Right cardiac atrium (tissue), 5 donors: Measurements from ENCODE around the gene ALK. TPM values are rescaled to one million over a fixed set of nuclear protein-coding genes. Genes with fewer than 3 reads are reported as not detected.

Source experiments
- ATAC-seq, 2 donors: fragments of 200-7000 bp; cut with Tn5 transposase; one replicate each; pipeline versions ENCODE4 v1.8.0 to v1.9.1; 2020; ENCODE audit warnings: moderate library complexity in 2 of 2, mild to moderate bottlenecking in 1 of 2
- DNase-seq, 3 donors: peaks; one replicate each; pipeline ENCODE4 v3.0.0-alpha.2; 2020
- H3K27ac ChIP-seq: one replicate; pipeline ENCODE4 v1.5.1; 2013; ENCODE audit warnings: mild to moderate bottlenecking, low read length, control low read depth, moderate library complexity
- H3K27me3 ChIP-seq: one replicate; pipeline ENCODE4 v1.6.1; 2013; ENCODE audit not compliant: control insufficient read depth, insufficient read depth
- H3K4me1 ChIP-seq: one replicate; pipeline ENCODE4 v1.6.1; 2013; ENCODE audit warnings: low read length; ENCODE audit not compliant: control insufficient read depth, insufficient read depth
- H3K4me3 ChIP-seq: one replicate; pipeline ENCODE4 v1.5.1; 2013; ENCODE audit warnings: low read length, control low read depth
- H3K9me3 ChIP-seq: one replicate; pipeline ENCODE4 v1.6.1; 2013; ENCODE audit warnings: low read length; ENCODE audit not compliant: control insufficient read depth
- WGBS: extraction: QIAGEN DNeasy Blood & Tissue Kit; methylation state at CpG from one replicate; pipeline ENCODE4 v1.1.7; 2013; 5-methylcytosine and 5-hydroxymethylcytosine counted together
- intact Hi-C, 4 donors: fragments of 100-400 bp; cut with DNase I; formaldehyde crosslinking; loops; one replicate each; pipeline versions ENCODE4 v1.11.0 to v1.14.0; 2022 to 2023
- polyA plus RNA-seq: library from polyadenylated mRNA; stranded (reverse); fragments of 200-250 nt; gene quantifications from one replicate; pipeline ENCODE4 v1.2.3, GENCODE V29; 2013
- total RNA-seq, 4 donors: library from RNA; stranded (reverse); fragmentation: NEBNext Ultra II Directional; extraction: Animal tissue kit (Norgen Biotek cat#: 25700); gene quantifications; one replicate each; pipeline ENCODE4 v1.2.1, GENCODE V29; 2021
- donor health status: healthy with polysubstance abuse.
- donor health status: DM: no; HTN: yes; CAD: no.
- donor health status: DM: no; HTN: no; CAD: no.
- donor health status: DM: no; HTN: yes; CAD: no; lungs with severe emphysema.
- donor health status: DM: yes; HTN: yes; CAD: no.

Gene ALK
- total and polyA plus RNA-seq, 5 donors: 0.05 to 0.17 (median 0.10) TPM; not detected in 1

GRCh38 chr2:29426354-29426753 is 495.0 kb downstream of the ALK start:
- intact Hi-C loops: no loop called here
- Histone ChIP-seq H3K9me3 (no peaks in the 10 kb centered on the region), H3K4me3 (no peak overlapping the region), H3K27ac (no peak overlapping the region), H3K4me1 (no peaks in the 10 kb centered on the region), H3K27me3 (peaks cover 2% of the 10 kb centered on the region)
- ATAC-seq (no peak), DNase-seq (no peak)

- ATAC-seq: no peak
- no peaks in the 10 kb centered on the region for H3K4me1 ChIP-seq
- no peak overlapping the region for H3K4me3 ChIP-seq
- no peak overlapping the region for H3K27ac ChIP-seq
- peaks cover 2% of the 10 kb centered on the region for H3K27me3 ChIP-seq
- WGBS: 95% methylated on average over 1 of the region's 1 CpG
- no peak for DNase-seq
- intact Hi-C loops: no loop called here
- no peaks in the 10 kb centered on the region for H3K9me3 ChIP-seq
These were observed 495.5 kb downstream of the ALK start for GRCh38 chr2:29425866-29426265.

- no peak overlapping the region for H3K27ac ChIP-seq
- WGBS: 68% methylated on average over 6 of the region's 6 CpGs
- peaks cover 2% of the 10 kb centered on the region for H3K27me3 ChIP-seq
- intact Hi-C loops: no loop called here
- no peaks in the 10 kb centered on the region for H3K9me3 ChIP-seq
- ATAC-seq (no peak), DNase-seq (no peak)
- H3K4me3 ChIP-seq: no peak overlapping the region
- H3K4me1 ChIP-seq: no peaks in the 10 kb centered on the region
These were observed 498.2 kb downstream of the ALK start for GRCh38 chr2:29423061-29423666.

- Histone ChIP-seq H3K9me3 (no peaks in the 10 kb centered on the region), H3K4me1 (no peaks in the 10 kb centered on the region), H3K4me3 (no peak overlapping the region), H3K27me3 (peaks cover 2% of the 10 kb centered on the region), H3K27ac (no peak overlapping the region)
- intact Hi-C loops: no loop called here
- WGBS: 49% methylated on average over 12 of the region's 12 CpGs
- ATAC-seq (peak; percentile 43 to 67), DNase-seq (no peak)
These were observed 500.2 kb downstream of the ALK start for GRCh38 chr2:29420999-29421782.

- Histone ChIP-seq H3K4me1 (no peaks in the 10 kb centered on the region), H3K27me3 (no peaks in the 10 kb centered on the region), H3K4me3 (no peak overlapping the region), H3K9me3 (no peaks in the 10 kb centered on the region), H3K27ac (no peak overlapping the region)
- WGBS: 62% methylated on average over 10 of the region's 10 CpGs
- intact Hi-C loops: no loop called here
- DNase-seq (no peak), ATAC-seq (no peak)
These were observed 500.9 kb downstream of the ALK start for GRCh38 chr2:29420464-29420863.

GRCh38 chr2:29417630-29418029 is 503.8 kb downstream of the ALK start:
- H3K27me3 ChIP-seq: no peaks in the 10 kb centered on the region
- no peaks in the 10 kb centered on the region for H3K4me1 ChIP-seq
- intact Hi-C loops: no loop called here
- DNase-seq: no peak
- H3K27ac ChIP-seq: no peak overlapping the region
- no peak for ATAC-seq
- H3K4me3 ChIP-seq: no peak overlapping the region
- no peaks in the 10 kb centered on the region for H3K9me3 ChIP-seq
- WGBS: 65% methylated on average over 6 of the region's 6 CpGs

- ATAC-seq: no peak
- WGBS: 88% methylated on average over 1 of the region's 1 CpG
- Histone ChIP-seq H3K27me3 (no peaks in the 10 kb centered on the region), H3K9me3 (no peaks in the 10 kb centered on the region), H3K4me3 (no peak overlapping the region), H3K27ac (no peak overlapping the region), H3K4me1 (no peaks in the 10 kb centered on the region)
- intact Hi-C loops: no loop called here
- no peak for DNase-seq
These were observed 509.0 kb downstream of the ALK start for GRCh38 chr2:29412197-29412925.

- Histone ChIP-seq H3K27me3 (no peaks in the 10 kb centered on the region), H3K4me3 (no peak overlapping the region), H3K9me3 (no peaks in the 10 kb centered on the region), H3K27ac (no peak overlapping the region), H3K4me1 (no peaks in the 10 kb centered on the region)
- ATAC-seq (no peak), DNase-seq (no peak)
- 35% methylated on average over 2 of the region's 2 CpGs for WGBS
- intact Hi-C loops: no loop called here
These were observed 515.7 kb downstream of the ALK start for GRCh38 chr2:29405707-29406106.

- Histone ChIP-seq H3K4me3 (no peak overlapping the region), H3K9me3 (no peaks in the 10 kb centered on the region), H3K27me3 (no peaks in the 10 kb centered on the region), H3K27ac (no peak overlapping the region), H3K4me1 (no peaks in the 10 kb centered on the region)
- DNase-seq (no peak), ATAC-seq (no peak)
- WGBS: 86% methylated on average over 5 of the region's 5 CpGs
- intact Hi-C loops: no loop called here
These were observed 516.1 kb downstream of the ALK start for GRCh38 chr2:29405266-29405665.

- Histone ChIP-seq H3K27ac (no peak overlapping the region), H3K4me3 (no peak overlapping the region), H3K27me3 (no peaks in the 10 kb centered on the region), H3K4me1 (no peaks in the 10 kb centered on the region), H3K9me3 (no peaks in the 10 kb centered on the region)
- no peak for DNase-seq
- intact Hi-C loops: no loop called here
- no peak for ATAC-seq
- 81% methylated on average over 7 of the region's 7 CpGs for WGBS
These were observed 519.4 kb downstream of the ALK start for GRCh38 chr2:29401994-29402393.

- Histone ChIP-seq H3K9me3 (no peaks in the 10 kb centered on the region), H3K4me3 (no peak overlapping the region), H3K4me1 (no peaks in the 10 kb centered on the region), H3K27ac (no peak overlapping the region), H3K27me3 (no peaks in the 10 kb centered on the region)
- intact Hi-C loops: no loop called here
- ATAC-seq (no peak), DNase-seq (no peak)
- WGBS: 67% methylated on average over 5 of the region's 5 CpGs
These were observed 520.3 kb downstream of the ALK start for GRCh38 chr2:29400930-29401653.
